ENCODE results near the gene CDKL1.

DNA sequence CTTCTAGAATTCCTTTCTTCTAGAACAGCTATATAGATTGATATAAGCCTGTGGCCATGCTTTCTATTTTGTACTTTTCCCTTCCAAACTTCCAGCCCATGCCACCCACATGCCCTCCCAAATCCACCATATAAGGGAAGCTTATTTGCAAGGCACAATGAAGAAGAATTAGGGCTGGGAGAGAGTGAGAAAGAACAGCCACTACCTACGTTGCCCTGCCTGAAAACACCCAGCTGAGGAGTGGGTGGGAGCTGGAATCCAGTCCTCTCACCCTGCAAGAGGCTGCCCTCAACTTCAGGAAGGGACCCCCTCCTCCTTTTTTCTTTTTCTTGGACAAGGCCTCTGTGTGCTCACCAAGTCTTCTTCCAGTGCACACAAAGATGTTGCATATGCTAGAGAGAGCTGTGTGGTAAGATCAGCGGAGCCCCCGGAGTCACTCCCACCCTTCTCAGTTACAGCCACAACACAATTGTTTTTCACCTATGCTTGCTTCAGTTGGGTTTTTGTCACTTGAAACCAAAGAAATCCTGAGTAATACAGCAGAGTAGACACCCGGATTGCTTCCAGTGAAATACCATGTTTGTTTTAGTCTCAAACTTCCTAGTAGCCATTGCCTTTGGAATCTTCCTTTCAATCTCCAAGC lies 38.8 kb downstream of the CDKL1 start:
- TF ChIP-seq POLR2A (IDR thresholded peaks at IDR 0.05) (no peak), EP300 (IDR thresholded peaks at IDR 0.05) (no peak)
- TF ChIP-seq, protein P1, sequence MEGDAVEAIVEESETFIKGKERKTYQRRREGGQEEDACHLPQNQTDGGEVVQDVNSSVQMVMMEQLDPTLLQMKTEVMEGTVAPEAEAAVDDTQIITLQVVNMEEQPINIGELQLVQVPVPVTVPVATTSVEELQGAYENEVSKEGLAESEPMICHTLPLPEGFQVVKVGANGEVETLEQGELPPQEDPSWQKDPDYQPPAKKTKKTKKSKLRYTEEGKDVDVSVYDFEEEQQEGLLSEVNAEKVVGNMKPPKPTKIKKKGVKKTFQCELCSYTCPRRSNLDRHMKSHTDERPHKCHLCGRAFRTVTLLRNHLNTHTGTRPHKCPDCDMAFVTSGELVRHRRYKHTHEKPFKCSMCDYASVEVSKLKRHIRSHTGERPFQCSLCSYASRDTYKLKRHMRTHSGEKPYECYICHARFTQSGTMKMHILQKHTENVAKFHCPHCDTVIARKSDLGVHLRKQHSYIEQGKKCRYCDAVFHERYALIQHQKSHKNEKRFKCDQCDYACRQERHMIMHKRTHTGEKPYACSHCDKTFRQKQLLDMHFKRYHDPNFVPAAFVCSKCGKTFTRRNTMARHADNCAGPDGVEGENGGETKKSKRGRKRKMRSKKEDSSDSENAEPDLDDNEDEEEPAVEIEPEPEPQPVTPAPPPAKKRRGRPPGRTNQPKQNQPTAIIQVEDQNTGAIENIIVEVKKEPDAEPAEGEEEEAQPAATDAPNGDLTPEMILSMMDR (IDR thresholded peaks at IDR 0.05): no peak
